HepG2 (cell line): Measurements from ENCODE around the gene C15orf62. TPM values are rescaled to one million over a fixed set of nuclear protein-coding genes. Genes with fewer than 3 reads are reported as not detected.

Experiments
- ATAC-seq: fragments of 200-7000 bp; cut with Tn5 transposase; 3 replicates; pipeline ENCODE4 v1.9.1; 2020; ENCODE audit warnings: mild to moderate bottlenecking, moderate library complexity
- BruUV-seq: library from RNA; stranded (reverse); fragments of 400-500 nt; replicated peaks from 2 replicates; lab custom pipeline; 2021; lab: Mats Ljungman, UMichigan
- CTCF ChIA-PET: fragments of 300-600 bp; formaldehyde crosslinking; extraction: SDS; loops from one replicate; lab custom pipeline; 2021; ENCODE audit warnings: low total read pairs, inconsistent platforms, low intra/inter-chr PET ratio; lab: Yijun Ruan, JAX
- POLR2A ChIA-PET: fragments of 350-600 bp; sonication (Branson Sonifier 250); formaldehyde crosslinking; loops from one replicate; lab custom pipeline; 2020; ENCODE audit warnings: antibody characterized with exemption, inconsistent platforms; lab: Yijun Ruan, JAX
- DNase-seq: peaks from one replicate; pipeline ENCODE4 v3.0.0-alpha.2; 2015; ENCODE audit warnings: low spot score
- FAIRE-seq: peaks from 3 replicates; lab custom pipeline; 2011; peaks lifted over from hg19 to GRCh38; lab: Jason Lieb, UNC
- H2AFZ ChIP-seq: one replicate; pipeline ENCODE4 v1.6.1; 2011; ENCODE audit warnings: low read length, inconsistent platforms
- H3K27ac ChIP-seq: fragments of 300-600 bp; 3 replicates; pipeline ENCODE4 v1.8.0; 2011; ENCODE audit warnings: mixed run types, mild to moderate bottlenecking, mixed read lengths, low read length, inconsistent platforms; ENCODE audit not compliant: insufficient read depth; ENCODE audit errors: extremely low read length
- H3K27me3 ChIP-seq, 2 experiments: fragments of 200-600 bp in 1 of 2; 2 replicates in 1 of 2; 3 replicates in 1 of 2; pipeline versions ENCODE4 v1.6.0 to v1.8.0; 2011; ENCODE audit warnings: low read length in 2 of 2, mild to moderate bottlenecking in 2 of 2, moderate library complexity in 2 of 2, inconsistent platforms in 1 of 2; ENCODE audit not compliant: insufficient read depth in 2 of 2, control insufficient read depth in 1 of 2
- H3K36me3 ChIP-seq, 2 experiments: fragments of 200-600 bp in 1 of 2; replicated peaks in 1 of 2; 2 replicates in 1 of 2; 3 replicates in 1 of 2; pipeline versions ENCODE4 v1.5.1 to v1.8.0; 2011; ENCODE audit warnings: low read length in 2 of 2, inconsistent platforms in 1 of 2; ENCODE audit not compliant: insufficient read depth in 2 of 2, control insufficient read depth in 1 of 2
- H3K4me1 ChIP-seq: 2 replicates; pipeline ENCODE4 v1.5.1; 2012; ENCODE audit warnings: low read length, inconsistent platforms; ENCODE audit not compliant: insufficient read depth
- H3K4me2 ChIP-seq: 2 replicates; pipeline ENCODE4 v1.6.0; 2011; ENCODE audit warnings: low read depth, low read length, inconsistent platforms
- H3K4me3 ChIP-seq, 3 experiments: fragments of 200-600 bp in 1 of 3; sonication (generic), shearing (Covaris generic) in 1 of 3; replicated peaks in 1 of 3; 2 replicates each; pipeline ENCODE4 v1.5.1; 2011 to 2016; ENCODE audit warnings: low read length in 3 of 3, inconsistent platforms in 2 of 3, low read depth in 2 of 3, mild to moderate bottlenecking in 2 of 3, control low read depth in 1 of 3, mixed read lengths in 1 of 3; ENCODE audit not compliant: insufficient read depth in 1 of 3
- H3K79me2 ChIP-seq: one replicate; pipeline ENCODE4 v1.6.1; 2011; ENCODE audit warnings: low read length, inconsistent platforms; ENCODE audit not compliant: insufficient read depth
- H3K9ac ChIP-seq: 2 replicates; pipeline ENCODE4 v1.6.0; 2011; ENCODE audit warnings: mild to moderate bottlenecking, low read depth, low read length, inconsistent platforms; ENCODE audit not compliant: insufficient read depth
- H3K9me3 ChIP-seq: 2 replicates; pipeline ENCODE4 v1.5.1; 2012; ENCODE audit warnings: mild to moderate bottlenecking, low read length
- H4K20me1 ChIP-seq: 2 replicates; pipeline ENCODE4 v1.6.0; 2011; ENCODE audit warnings: inconsistent platforms, mild to moderate bottlenecking, low read length, moderate library complexity; ENCODE audit not compliant: insufficient read depth
- ATAD3A ChIP-seq: sonication (generic); formaldehyde crosslinking; IDR thresholded peaks from 2 replicates; pipeline ENCODE4 v1.4.0; 2020; ENCODE audit warnings: missing genetic modification reagents
- CHCHD3 ChIP-seq: sonication (generic); formaldehyde crosslinking; IDR thresholded peaks from 2 replicates; pipeline ENCODE4 v1.8.0; 2022; ENCODE audit warnings: mild to moderate bottlenecking, missing genetic modification reagents, moderate library complexity
- KDM5A ChIP-seq: fragments of 200-600 bp; sonication (generic); IDR thresholded peaks from 2 replicates; pipeline ENCODE4 v1.7.0; 2018; ENCODE audit warnings: antibody characterized with exemption, mild to moderate bottlenecking, low read length, borderline replicate concordance
- KLF11 ChIP-seq: IDR thresholded peaks from 2 replicates; pipeline ENCODE4 v1.6.1; 2016; ENCODE audit warnings: missing compliant biosample characterization
- TAF15 ChIP-seq: fragments of 200-400 bp; formaldehyde crosslinking; IDR thresholded peaks from one replicate; pipeline ENCODE4 v1.6.1; 2018; ENCODE audit warnings: mild to moderate bottlenecking, low read depth, low read length; ENCODE audit not compliant: poor library complexity, severe bottlenecking
- ZBTB21 ChIP-seq: sonication (generic); formaldehyde crosslinking; IDR thresholded peaks from 2 replicates; pipeline ENCODE4 v1.4.0; 2020; ENCODE audit warnings: missing genetic modification reagents
- ZBTB25 ChIP-seq: IDR thresholded peaks from 2 replicates; pipeline ENCODE4 v1.6.1; 2018; ENCODE audit warnings: missing genetic modification reagents
- ZFP91 ChIP-seq: sonication (generic); formaldehyde crosslinking; IDR thresholded peaks from 2 replicates; pipeline ENCODE4 v1.9.0; 2022; ENCODE audit warnings: missing genetic modification reagents, mild to moderate bottlenecking, borderline replicate concordance
- ZNF232 ChIP-seq: sonication (generic); formaldehyde crosslinking; IDR thresholded peaks from 2 replicates; pipeline ENCODE4 v1.4.0; 2020; ENCODE audit warnings: missing genetic modification reagents, borderline replicate concordance
- ZNF430 ChIP-seq: sonication (generic); formaldehyde crosslinking; IDR thresholded peaks from 2 replicates; pipeline ENCODE4 v1.9.0; 2021; ENCODE audit warnings: mild to moderate bottlenecking, missing genetic modification reagents
- WGBS: methylation state at CpG from one replicate; pipeline ENCODE4 v1.1.6; 2017; ENCODE audit warnings: low lambda C conversion rate; 5-methylcytosine and 5-hydroxymethylcytosine counted together
- in situ Hi-C: cut with HindIII; loops from 2 replicates; pipeline ENCODE4 v1.10.0; 2017; ENCODE audit warnings: low pct_unique_long_range_greater_than_20kb; ENCODE audit not compliant: extremely low pct_ligation_motif_present
- intact Hi-C: fragments of 100-400 bp; cut with micrococcal nuclease; formaldehyde crosslinking; loops from one replicate; pipeline ENCODE4 v1.10.0; 2022; ENCODE audit not compliant: unreplicated experiment
- polyA plus RNA-seq, 8 experiments: library from polyadenylated mRNA; depleted of rRNA in 3 of 8; stranded (reverse) in 7 of 8; unstranded in 1 of 8; fragments of >200 nt; fragmentation: Illumina TruSeq in 4 of 8; extraction: Trizol in 4 of 8; gene quantifications; 2 replicates each; pipeline versions ENCODE4 v1.2.1 to v1.2.3, GENCODE V29; 2011 to 2016; ENCODE audit warnings: low read depth in 4 of 8, missing spikeins in 1 of 8, mixed read lengths in 1 of 8; ENCODE audit not compliant: insufficient read depth in 1 of 8
- total RNA-seq, 5 experiments: library from RNA; depleted of rRNA; stranded (reverse); fragments of >200 nt; fragmentation: Illumina TruSeq; extraction: Trizol; gene quantifications; 2 replicates each; pipeline ENCODE4 v1.2.3, GENCODE V29; 2016; ENCODE audit warnings: low read depth in 1 of 5
- TF ChIP-seq, protein P1 (sequence below): sonication (generic); formaldehyde crosslinking; IDR thresholded peaks from 2 replicates; pipeline ENCODE4 v1.5.1; 2020; ENCODE audit warnings: mild to moderate bottlenecking, moderate library complexity, missing genetic modification reagents

The C15orf62 gene
- total and polyA plus RNA-seq, 2 of the 13 experiments (the other 11 are each of a cell fraction or from before 2014, with no cell fraction given): 0.51 to 1.1 TPM

- Histone ChIP-seq H3K4me2 (no peak overlapping the region), H3K36me3 (peaks cover 13 to 72% of the 10 kb centered on the region in 2 experiments), H3K27me3 (no peaks in the 10 kb centered on the region), H3K9ac (no peak overlapping the region), H2AFZ (no peak overlapping the region), H3K27ac (no peak overlapping the region), H3K4me1 (peaks cover 9% of the 10 kb centered on the region; the same call in 1 of the 2 replicates), H4K20me1 (no peaks in the 10 kb centered on the region), H3K9me3 (no peaks in the 10 kb centered on the region), H3K79me2 (peaks cover 8% of the 10 kb centered on the region), H3K4me3 (no peak overlapping the region)
- DNase-seq (no peak), FAIRE-seq (no peak), ATAC-seq (no peak)
- intact Hi-C loops (loop anchor here (1.0 to 5.0 kb wide), 2 partner anchors 35 to 145 kb away; partner anchors contain the start of gene VPS18), in situ Hi-C loops (no loop called here)
- ChIA-PET POLR2A (interaction anchor here (0.6 to 1.3 kb wide), 3 partner anchors 15 to 147 kb away, joined by 3 to 6 read pairs (median 3); partner anchors contain the start of genes GCHFR and VPS18), CTCF (interaction anchor here (2.1 kb wide), 1 partner anchor 35 kb away, joined by 28 read pairs; no protein-coding TSS in a partner anchor)
- no TSS peak for BruUV-seq
- TF ChIP-seq ZBTB25 (CRISPR knock-in tag): no peak
- no peak for TF ChIP-seq KDM5A
- TF ChIP-seq, protein P1, sequence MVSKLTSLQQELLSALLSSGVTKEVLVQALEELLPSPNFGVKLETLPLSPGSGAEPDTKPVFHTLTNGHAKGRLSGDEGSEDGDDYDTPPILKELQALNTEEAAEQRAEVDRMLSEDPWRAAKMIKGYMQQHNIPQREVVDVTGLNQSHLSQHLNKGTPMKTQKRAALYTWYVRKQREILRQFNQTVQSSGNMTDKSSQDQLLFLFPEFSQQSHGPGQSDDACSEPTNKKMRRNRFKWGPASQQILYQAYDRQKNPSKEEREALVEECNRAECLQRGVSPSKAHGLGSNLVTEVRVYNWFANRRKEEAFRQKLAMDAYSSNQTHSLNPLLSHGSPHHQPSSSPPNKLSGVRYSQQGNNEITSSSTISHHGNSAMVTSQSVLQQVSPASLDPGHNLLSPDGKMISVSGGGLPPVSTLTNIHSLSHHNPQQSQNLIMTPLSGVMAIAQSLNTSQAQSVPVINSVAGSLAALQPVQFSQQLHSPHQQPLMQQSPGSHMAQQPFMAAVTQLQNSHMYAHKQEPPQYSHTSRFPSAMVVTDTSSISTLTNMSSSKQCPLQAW (CRISPR knock-in tag): no peak
- no peak for TF ChIP-seq ZBTB21
- TF ChIP-seq TAF15: no peak
- no peak for TF ChIP-seq CHCHD3 (CRISPR knock-in tag)
- TF ChIP-seq ZNF430 (CRISPR knock-in tag): no peak
- no peak for TF ChIP-seq KLF11 (CRISPR knock-in tag)
- no peak for TF ChIP-seq ZNF232 (CRISPR knock-in tag)
- TF ChIP-seq ATAD3A (CRISPR knock-in tag): no peak
- no peak for TF ChIP-seq ZFP91
- 94% methylated on average over 3 of the region's 3 CpGs for WGBS
These were observed 22.8 kb upstream of the C15orf62 start for GRCh38 chr15:40746916-40747418.
